PC-3 (cell line): ENCODE results near the gene HDAC4.

ENCODE experiments used
- CTCF ChIP-seq: fragments of 300-600 bp; sonication (generic); conservative IDR thresholded peaks from 2 replicates; pipeline ENCODE4 v1.5.1; 2017; ENCODE audit warnings: antibody characterized with exemption, low read depth, mild to moderate bottlenecking, low read length
- EZH2phosphoT487 ChIP-seq: fragments of 300-600 bp; sonication (generic); IDR thresholded peaks from 2 replicates; pipeline ENCODE4 v1.6.1; 2018; ENCODE audit warnings: mild to moderate bottlenecking, antibody characterized with exemption, low read length, borderline replicate concordance

- TF ChIP-seq CTCF (no peak), EZH2phosphoT487 (no peak)
Observed at GRCh38 chr2:239114119-239114581, 286.7 kb downstream of the HDAC4 start.
